ENCODE measurements around the gene PRKCB.

DNA sequence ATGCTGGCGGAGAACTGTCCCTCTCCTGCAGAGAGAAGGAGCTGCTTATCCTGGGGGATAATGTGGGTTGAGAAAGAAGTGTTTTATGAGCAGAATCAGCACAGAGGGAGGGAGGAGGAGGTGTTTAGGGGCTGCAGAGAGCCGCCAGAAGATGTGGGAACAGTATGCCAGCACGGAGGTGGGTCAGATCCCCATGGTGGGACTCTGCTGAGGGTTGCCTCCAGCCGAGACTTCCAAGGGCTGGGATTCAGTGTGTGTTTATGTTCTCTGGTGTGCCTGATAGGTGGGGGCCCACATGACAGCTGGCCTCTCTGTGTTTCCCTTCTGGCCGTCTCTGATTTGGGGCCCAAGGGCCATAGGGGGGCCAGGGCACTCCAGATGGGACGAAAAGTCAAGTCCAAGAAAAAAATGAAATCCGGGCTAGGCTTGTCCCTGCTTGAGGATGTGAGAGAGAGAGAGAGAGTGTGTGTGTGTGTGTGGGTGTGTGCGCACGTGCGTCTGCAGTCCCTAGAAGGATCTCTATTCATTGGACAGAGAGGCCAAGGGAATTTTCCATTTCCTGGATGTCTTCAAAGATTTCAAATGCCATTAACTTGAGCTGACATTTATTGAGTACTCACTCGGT, 21.6 kb downstream of the PRKCB start:
- TF ChIP-seq, protein P1, sequence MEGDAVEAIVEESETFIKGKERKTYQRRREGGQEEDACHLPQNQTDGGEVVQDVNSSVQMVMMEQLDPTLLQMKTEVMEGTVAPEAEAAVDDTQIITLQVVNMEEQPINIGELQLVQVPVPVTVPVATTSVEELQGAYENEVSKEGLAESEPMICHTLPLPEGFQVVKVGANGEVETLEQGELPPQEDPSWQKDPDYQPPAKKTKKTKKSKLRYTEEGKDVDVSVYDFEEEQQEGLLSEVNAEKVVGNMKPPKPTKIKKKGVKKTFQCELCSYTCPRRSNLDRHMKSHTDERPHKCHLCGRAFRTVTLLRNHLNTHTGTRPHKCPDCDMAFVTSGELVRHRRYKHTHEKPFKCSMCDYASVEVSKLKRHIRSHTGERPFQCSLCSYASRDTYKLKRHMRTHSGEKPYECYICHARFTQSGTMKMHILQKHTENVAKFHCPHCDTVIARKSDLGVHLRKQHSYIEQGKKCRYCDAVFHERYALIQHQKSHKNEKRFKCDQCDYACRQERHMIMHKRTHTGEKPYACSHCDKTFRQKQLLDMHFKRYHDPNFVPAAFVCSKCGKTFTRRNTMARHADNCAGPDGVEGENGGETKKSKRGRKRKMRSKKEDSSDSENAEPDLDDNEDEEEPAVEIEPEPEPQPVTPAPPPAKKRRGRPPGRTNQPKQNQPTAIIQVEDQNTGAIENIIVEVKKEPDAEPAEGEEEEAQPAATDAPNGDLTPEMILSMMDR (IDR thresholded peaks at IDR 0.05; ENCODE audit: low read depth, low read length, poor library complexity, severe bottlenecking): no peak
- no peak for TF ChIP-seq EZH2phosphoT487 (IDR thresholded peaks at IDR 0.05; ENCODE audit: borderline replicate concordance, low read length)
